B cell (primary cell): ENCODE results near the gene TLDC2. TPM values are rescaled to one million over a fixed set of nuclear protein-coding genes. Genes with fewer than 3 reads are reported as not detected.

ENCODE experiments used
- ATAC-seq: fragments of 200-7000 bp; cut with Tn5 transposase; one replicate; pipeline ENCODE4 v1.10.0; 2021; ENCODE audit warnings: low read depth, mild to moderate bottlenecking, moderate number of reproducible peaks, moderate library complexity
- CTCF ChIA-PET: fragments of 350-600 bp; sonication (Branson Sonifier 250); formaldehyde crosslinking; loops from one replicate; lab custom pipeline; 2021; ENCODE audit warnings: antibody characterized with exemption, inconsistent platforms; lab: Charles Lee
- POLR2A ChIA-PET: fragments of 350-600 bp; sonication (Branson Sonifier 250); formaldehyde crosslinking; loops from one replicate; lab custom pipeline; 2021; ENCODE audit warnings: antibody characterized with exemption; lab: Charles Lee
- DNase-seq: peaks from one replicate; pipeline ENCODE4 v3.0.0; 2013
- H2AFZ ChIP-seq: 2 replicates; pipeline ENCODE4 v1.6.1; 2012; ENCODE audit warnings: mild to moderate bottlenecking, low read depth, low read length; ENCODE audit not compliant: insufficient read depth, poor library complexity, severe bottlenecking
- H3K27ac ChIP-seq, 2 donors: 1 replicate in 1 of 2; 2 replicates in 1 of 2; pipeline ENCODE4 v1.5.1; 2012 to 2013; ENCODE audit warnings: low read length in 2 of 2, mild to moderate bottlenecking in 2 of 2, moderate library complexity in 1 of 2
- H3K27me3 ChIP-seq, 4 experiments: fragments of 200-600 bp in 1 of 4; sonication (generic) in 1 of 4; replicated peaks in 1 of 4; 1 replicate in 2 of 4; 2 replicates in 2 of 4; pipeline versions ENCODE4 v1.6.1 to v1.7.0; 2013 to 2016; ENCODE audit warnings: low read length in 3 of 4, mild to moderate bottlenecking in 2 of 4, mixed read lengths in 1 of 4, moderate library complexity in 1 of 4; ENCODE audit not compliant: insufficient read depth in 4 of 4, control insufficient read depth in 3 of 4; ENCODE audit errors: control extremely low read depth in 1 of 4
- H3K36me3 ChIP-seq, 2 experiments: replicated peaks in 1 of 2; 1 replicate in 1 of 2; 2 replicates in 1 of 2; pipeline versions ENCODE4 v1.6.1 to v1.7.1; 2013; ENCODE audit warnings: low read length in 1 of 2; ENCODE audit not compliant: insufficient read depth in 2 of 2, control insufficient read depth in 1 of 2; ENCODE audit errors: control extremely low read depth in 1 of 2, extremely low read depth in 1 of 2
- H3K4me1 ChIP-seq, 2 donors: fragments of 200-600 bp in 1 of 2; sonication (generic) in 1 of 2; 1 replicate in 1 of 2; 2 replicates in 1 of 2; pipeline versions ENCODE4 v1.5.1 to v1.6.1; 2013 to 2017; ENCODE audit warnings: low read length in 2 of 2; ENCODE audit not compliant: control insufficient read depth in 2 of 2, insufficient read depth in 2 of 2
- H3K4me2 ChIP-seq: replicated peaks from 2 replicates; pipeline ENCODE3; 2012; ENCODE audit warnings: mild to moderate bottlenecking, low read depth, low read length; ENCODE audit not compliant: poor library complexity, severe bottlenecking
- H3K4me3 ChIP-seq, 5 experiments: fragments of 200-600 bp in 1 of 5; sonication (generic) in 1 of 5; 1 replicate in 3 of 5; 2 replicates in 2 of 5; pipeline versions ENCODE4 v1.5.1 to v1.7.0; 2011 to 2016; ENCODE audit warnings: low read length in 4 of 5, mild to moderate bottlenecking in 4 of 5, low read depth in 2 of 5, control low read depth in 1 of 5, moderate library complexity in 1 of 5; ENCODE audit not compliant: insufficient read depth in 1 of 5; ENCODE audit errors: control extremely low read depth in 1 of 5, extremely low read depth in 1 of 5
- H3K79me2 ChIP-seq: fragments of 200-600 bp; sonication (generic); one replicate; pipeline ENCODE4 v1.6.0; 2016; ENCODE audit warnings: low read length; ENCODE audit not compliant: control insufficient read depth, insufficient read depth
- H3K9ac ChIP-seq: fragments of 200-600 bp; sonication (generic); 2 replicates; pipeline ENCODE4 v1.6.1; 2017; ENCODE audit warnings: mild to moderate bottlenecking, low read length, moderate library complexity
- H3K9me3 ChIP-seq, 3 donors: one replicate each; pipeline versions ENCODE4 v1.6.1 to v1.7.1; 2013; ENCODE audit warnings: low read length in 2 of 3; ENCODE audit not compliant: control insufficient read depth in 2 of 3, insufficient read depth in 1 of 3; ENCODE audit errors: control extremely low read depth in 1 of 3
- H4K20me1 ChIP-seq: 2 replicates; pipeline ENCODE4 v1.6.0; 2012; ENCODE audit warnings: mild to moderate bottlenecking, low read length; ENCODE audit not compliant: insufficient read depth, control insufficient read depth, poor library complexity, severe bottlenecking
- H3K27ac Mint-ChIP-seq: one replicate; pipeline ENCODE4 v1.8.0; 2021; ENCODE audit warnings: mixed read lengths
- H3K27me3 Mint-ChIP-seq: one replicate; pipeline ENCODE4 v1.8.0; 2021; ENCODE audit warnings: mixed read lengths
- H3K4me1 Mint-ChIP-seq: one replicate; pipeline ENCODE4 v1.8.0; 2021; ENCODE audit warnings: mixed read lengths
- H3K4me3 Mint-ChIP-seq: one replicate; pipeline ENCODE4 v1.8.0; 2021; ENCODE audit warnings: mixed read lengths
- H3K9me3 Mint-ChIP-seq: one replicate; pipeline ENCODE4 v1.8.0; 2022; ENCODE audit warnings: mixed read lengths; ENCODE audit not compliant: insufficient read depth
- CTCF ChIP-seq: fragments of 200-600 bp; IDR thresholded peaks from one replicate; pipeline ENCODE4 v1.8.0; 2022; ENCODE audit warnings: antibody characterized with exemption, mild to moderate bottlenecking
- EZH2 ChIP-seq: IDR thresholded peaks from 2 replicates; pipeline ENCODE4 v1.6.1; 2012; ENCODE audit warnings: borderline replicate concordance, low read depth, mild to moderate bottlenecking, moderate library complexity, low read length; ENCODE audit not compliant: insufficient read depth, poor library complexity, severe bottlenecking
- WGBS: methylation state at CpG from one replicate; pipeline ENCODE4 v1.1.5; 2013; ENCODE audit warnings: missing lambda C conversion rate; ENCODE audit not compliant: insufficient coverage; 5-methylcytosine and 5-hydroxymethylcytosine counted together
- intact Hi-C: fragments of 100-400 bp; cut with micrococcal nuclease; formaldehyde crosslinking; loops from one replicate; pipeline ENCODE4 v1.10.0; 2022
- polyA plus RNA-seq: library from polyadenylated mRNA; depleted of rRNA; stranded (reverse); fragments of >200 nt; gene quantifications from 2 replicates; pipeline ENCODE4 v1.2.3, GENCODE V29; 2012
- total RNA-seq, 2 donors: library from RNA; stranded (reverse); fragments of 120-200 nt in 1 of 2; gene quantifications; 1 replicate in 1 of 2; 2 replicates in 1 of 2; pipeline versions ENCODE4 v1.2.3 to v1.2.4, GENCODE V29; 2013 to 2022

Gene TLDC2
- total and polyA plus RNA-seq, 2 donors (not counting 1 experiment from before 2014, with no cell fraction given) = 0.13 TPM; not detected in 1

- Histone ChIP-seq H3K27ac (no peak overlapping the region), H3K4me3 (no peak overlapping the region), H3K9me3 (no peaks in the 10 kb centered on the region), H3K4me2 (no peak overlapping the region), H3K4me1 (peaks cover 18 to 24% of the 10 kb centered on the region in 2 donors), H2AFZ (no peak overlapping the region), H3K27me3 (no peaks in the 10 kb centered on the region), H3K79me2 (peaks cover 32% of the 10 kb centered on the region), H4K20me1 (no peaks in the 10 kb centered on the region), H3K36me3 (peaks cover 2 to 10% of the 10 kb centered on the region in 2 experiments), H3K9ac (no peak overlapping the region)
- Mint-ChIP-seq H3K4me3 (no peak overlapping the region), H3K27ac (no peak overlapping the region), H3K9me3 (no peaks in the 10 kb centered on the region), H3K27me3 (no peaks in the 10 kb centered on the region), H3K4me1 (peaks cover 22% of the 10 kb centered on the region)
- no peak for DNase-seq
- intact Hi-C loops = no loop called here
- POLR2A ChIA-PET = interaction anchor here (0.6 kb wide), 1 partner anchor 86 kb away, joined by 10 read pairs; no protein-coding TSS in a partner anchor
- CTCF ChIA-PET = interaction anchor here (0.7 to 1.2 kb wide), 2 partner anchors 32 to 104 kb away, joined by 3 to 5 read pairs; a partner anchor contains a TSS
- no peak for ATAC-seq
- TF ChIP-seq EZH2 (no peak), CTCF (no peak)
- 94% methylated on average over 11 of the region's 11 CpGs for WGBS
Observed at GRCh38 chr20:36830791-36831691, 44.9 kb upstream of the TLDC2 start.

GRCh38 chr20:36832791-36833190 lies 43.1 kb upstream of the TLDC2 start:
- Histone ChIP-seq H3K9ac (no peak overlapping the region), H3K79me2 (peaks cover 32% of the 10 kb centered on the region), H4K20me1 (no peaks in the 10 kb centered on the region), H3K9me3 (no peaks in the 10 kb centered on the region), H3K27me3 (no peaks in the 10 kb centered on the region), H3K4me1 (peaks cover 20 to 31% of the 10 kb centered on the region in 2 donors), H3K36me3 (peaks cover 2 to 10% of the 10 kb centered on the region in 2 experiments), H3K4me3 (no peak overlapping the region), H3K4me2 (no peak overlapping the region), H3K27ac (no peak overlapping the region), H2AFZ (no peak overlapping the region)
- Mint-ChIP-seq H3K4me1 (peaks cover 26% of the 10 kb centered on the region), H3K27ac (no peak overlapping the region), H3K4me3 (no peak overlapping the region), H3K27me3 (no peaks in the 10 kb centered on the region), H3K9me3 (no peaks in the 10 kb centered on the region)
- POLR2A ChIA-PET = no interaction called here
- ATAC-seq (no peak), DNase-seq (no peak)
- CTCF ChIA-PET = interaction anchor here (1.3 to 2.0 kb wide), 2 partner anchors 17 to 31 kb away, joined by 4 to 8 read pairs; a partner anchor contains a TSS
- TF ChIP-seq EZH2 = no peak
- TF ChIP-seq CTCF = no peak
- intact Hi-C loops = no loop called here
- WGBS = 100% methylated on average over 5 of the region's 7 CpGs
